Measurements from ENCODE around the gene TNIK.
"Not testable (repeated sequence)": the region's sequence is repeated elsewhere in the genome, so short reads cannot be mapped to it uniquely, and the experiment has no call there.

The TNIK gene

DNA sequence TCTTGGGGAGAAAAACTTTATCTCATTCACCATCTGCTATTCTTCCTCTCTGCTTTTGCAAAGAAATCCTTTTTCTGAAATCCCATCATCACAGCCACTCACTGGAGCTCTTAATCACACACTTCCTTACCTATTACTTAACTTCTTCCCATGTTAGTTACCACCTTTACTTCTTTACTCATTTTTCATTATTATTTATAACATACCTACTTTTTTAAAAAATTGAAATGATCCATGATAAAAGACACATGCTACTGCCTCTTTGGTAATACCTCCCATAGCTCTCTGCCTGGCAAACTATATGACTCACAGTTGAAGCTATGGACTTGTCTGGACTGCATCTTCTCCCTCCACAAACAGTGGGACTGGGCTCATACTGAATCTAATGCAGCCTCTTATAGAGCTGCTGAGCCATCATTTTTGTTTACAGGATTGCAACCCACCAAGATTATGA lies 150.3 kb downstream of the TNIK start:
- CTCF ChIA-PET: interaction anchor here (1.1 to 1.3 kb wide), 3 partner anchors 35 to 334 kb away, joined by 3 read pairs; no protein-coding TSS in a partner anchor
- H3K4me3 ChIP-seq (ENCODE audit: low read depth, low read length): no peak overlapping the region
- POLR2A ChIA-PET: no interaction called here
- TF ChIP-seq CTCF (IDR thresholded peaks at IDR 0.05; ENCODE audit: insufficient read depth, low read length, missing control alignments): no peak
- DNase-seq (ENCODE audit: low read depth, low spot score): peak; percentile 47

DNA sequence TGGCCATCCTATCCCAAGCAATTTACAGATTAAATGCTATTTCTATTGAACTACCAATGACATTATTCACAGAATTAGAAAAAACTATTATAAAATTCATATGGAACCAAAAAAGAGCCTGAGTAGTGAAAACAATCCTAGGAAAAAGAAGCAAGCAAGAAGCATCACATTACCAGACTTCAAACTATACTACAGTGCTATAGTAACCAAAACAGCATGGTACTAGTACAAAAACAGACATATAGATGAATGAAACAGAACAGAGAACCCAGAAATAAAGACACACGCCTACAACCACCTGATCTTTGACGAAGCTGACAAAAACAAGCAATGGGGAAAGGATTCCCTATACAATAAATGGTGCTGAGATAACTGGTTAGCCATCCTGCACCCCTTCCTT lies 152.2 kb downstream of the TNIK start:
- no peak overlapping the region for H3K4me3 ChIP-seq (ENCODE audit: low read depth, low read length)
- no peak for DNase-seq (ENCODE audit: low read depth, low spot score)
- ChIA-PET CTCF (interaction anchor here (0.9 kb wide), 1 partner anchor 61 kb away, joined by 3 read pairs; no protein-coding TSS in a partner anchor), POLR2A (no interaction called here)
- no peak for TF ChIP-seq CTCF (IDR thresholded peaks at IDR 0.05; ENCODE audit: insufficient read depth, low read length, missing control alignments)

- no peak for TF ChIP-seq CTCF (IDR thresholded peaks at IDR 0.05; ENCODE audit: insufficient read depth, low read length, missing control alignments)
- DNase-seq (ENCODE audit: low read depth, low spot score): no peak
- POLR2A ChIA-PET: no interaction called here
- no peak overlapping the region for H3K4me3 ChIP-seq (ENCODE audit: low read depth, low read length)
- CTCF ChIA-PET: interaction anchor here (0.9 kb wide), 2 partner anchors 62 to 120 kb away, joined by 3 read pairs; no protein-coding TSS in a partner anchor
Observed at GRCh38 chr3:171307046-171307585, 153.1 kb downstream of the TNIK start.

DNA sequence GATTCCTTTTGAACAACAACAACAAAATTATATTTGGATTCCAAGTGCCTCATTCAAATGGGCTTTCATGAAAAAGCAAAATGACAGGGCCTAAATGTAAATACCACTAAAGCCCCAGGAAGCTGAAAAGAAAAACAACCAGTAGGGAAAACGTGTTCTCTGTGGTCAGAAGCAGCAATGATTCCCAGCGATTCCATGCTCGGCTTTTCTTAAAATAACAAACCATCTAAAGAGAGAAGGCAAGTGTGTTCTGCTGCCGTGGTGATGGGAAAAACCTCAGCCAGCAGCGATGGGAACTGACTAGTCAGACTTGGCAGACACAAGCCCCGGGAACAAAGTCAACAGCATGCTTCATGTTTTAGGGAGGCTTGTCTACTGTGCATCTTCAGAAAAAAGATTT lies 153.6 kb downstream of the TNIK start:
- POLR2A ChIA-PET: no interaction called here
- CTCF ChIA-PET: interaction anchor here (0.6 to 0.9 kb wide), 2 partner anchors 119 to 967 kb away, joined by 3 read pairs; no protein-coding TSS in a partner anchor
- TF ChIP-seq CTCF (IDR thresholded peaks at IDR 0.05; ENCODE audit: insufficient read depth, low read length, missing control alignments): no peak
- no peak overlapping the region for H3K4me3 ChIP-seq (ENCODE audit: low read depth, low read length)
- DNase-seq (ENCODE audit: low read depth, low spot score): peak; percentile 97

GRCh38 chr3:171305823-171306222 lies 154.4 kb downstream of the TNIK start:
- POLR2A ChIA-PET; DNase-seq (ENCODE audit: low read depth, low spot score); H3K4me3 ChIP-seq (ENCODE audit: low read depth, low read length); CTCF ChIA-PET: not testable (repeated sequence)

DNA sequence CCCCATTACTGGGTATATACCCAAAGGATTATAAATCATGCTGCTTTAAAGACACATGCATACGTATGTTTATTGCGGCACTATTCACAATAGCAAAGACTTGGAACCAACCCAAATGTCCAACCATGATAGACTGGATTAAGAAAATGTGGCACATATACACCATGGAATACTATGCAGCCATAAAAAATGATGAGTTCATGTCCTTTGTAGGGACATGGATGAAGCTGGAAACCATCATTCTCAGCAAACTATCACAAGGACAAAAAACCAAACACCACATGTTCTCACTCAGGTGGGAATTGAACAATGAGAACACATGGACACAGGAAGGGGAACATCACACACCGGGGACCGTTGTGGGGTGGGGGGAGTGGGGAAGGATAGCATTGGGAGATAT lies 155.7 kb downstream of the TNIK start:
- CTCF ChIA-PET; DNase-seq (ENCODE audit: low read depth, low spot score); H3K4me3 ChIP-seq (ENCODE audit: low read depth, low read length); POLR2A ChIA-PET: not testable (repeated sequence)

GRCh38 chr3:171304017-171304416 lies 156.2 kb downstream of the TNIK start:
- POLR2A ChIA-PET; CTCF ChIA-PET; H3K4me3 ChIP-seq (ENCODE audit: low read depth, low read length); DNase-seq (ENCODE audit: low read depth, low spot score): not testable (repeated sequence)

DNA sequence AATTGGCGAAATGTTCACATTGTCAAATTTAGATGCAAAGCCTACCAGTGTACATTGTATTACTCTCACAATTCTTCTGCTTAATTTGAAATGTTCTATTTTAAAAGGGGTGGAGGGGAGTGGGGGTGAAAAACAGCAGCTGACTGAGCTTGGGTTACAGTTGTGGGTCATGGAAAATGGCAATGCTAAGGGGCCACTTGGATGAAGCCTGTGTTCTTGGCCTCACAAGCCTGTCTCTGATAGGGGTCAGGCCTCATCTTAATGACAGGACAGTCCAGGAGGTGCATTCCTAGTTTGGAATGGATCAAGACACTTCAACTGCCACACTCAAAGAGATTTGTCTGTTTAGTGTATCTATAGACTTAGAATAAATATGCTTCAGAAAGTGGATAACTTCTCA lies 158.2 kb downstream of the TNIK start:
- no peak for TF ChIP-seq CTCF (IDR thresholded peaks at IDR 0.05; ENCODE audit: insufficient read depth, low read length, missing control alignments)
- DNase-seq (ENCODE audit: low read depth, low spot score): no peak
- no peak overlapping the region for H3K4me3 ChIP-seq (ENCODE audit: low read depth, low read length)
- POLR2A ChIA-PET: no interaction called here
- CTCF ChIA-PET: no interaction called here
